Mesothelial cell of epicardium (in vitro differentiated cells): ENCODE measurements around the gene ERCC1. TPM values are rescaled to one million over a fixed set of nuclear protein-coding genes. Genes with fewer than 3 reads are reported as not detected.
A peak's percentile ranks its signal among the peaks of the same experiment; 100 is the strongest.

Source experiments
- DNase-seq, 2 experiments: peaks; one replicate each; pipeline ENCODE4 v3.0.0; 2021; ENCODE audit warnings: low spot score in 2 of 2; ENCODE audit not compliant: unreplicated experiment in 2 of 2
- H3K27ac Mint-ChIP-seq: 2 replicates; pipeline ENCODE4 v1.8.0; 2021; ENCODE audit warnings: mixed read lengths
- H3K27me3 Mint-ChIP-seq: 2 replicates; pipeline ENCODE4 v1.8.0; 2021; ENCODE audit warnings: low read depth, mixed read lengths
- H3K36me3 Mint-ChIP-seq: 2 replicates; pipeline ENCODE4 v1.8.0; 2021; ENCODE audit warnings: mixed read lengths
- H3K4me1 Mint-ChIP-seq: 2 replicates; pipeline ENCODE4 v1.8.0; 2021; ENCODE audit warnings: mixed read lengths
- H3K4me3 Mint-ChIP-seq: 2 replicates; pipeline ENCODE4 v1.8.0; 2021; ENCODE audit warnings: mild to moderate bottlenecking, moderate library complexity, mixed read lengths
- H3K9me3 Mint-ChIP-seq: 2 replicates; pipeline ENCODE4 v1.8.0; 2021; ENCODE audit warnings: mixed read lengths
- CTCF ChIP-seq: fragments of 200-600 bp; sonication (generic); IDR thresholded peaks from one replicate; pipeline ENCODE4 v1.5.0; 2021; ENCODE audit warnings: antibody characterized with exemption; ENCODE audit not compliant: unreplicated experiment
- total RNA-seq: library from RNA; stranded (reverse); gene quantifications from 3 replicates; pipeline ENCODE4 v1.2.1, GENCODE V29; 2021

The ERCC1 gene
- total RNA-seq, 1 donor from 2014 or later: 96.4 TPM

- H3K4me3 Mint-ChIP-seq: no peak overlapping the region
- H3K36me3 Mint-ChIP-seq: peaks cover 10% of the 10 kb centered on the region
- no peak for DNase-seq
- no peaks in the 10 kb centered on the region for H3K9me3 Mint-ChIP-seq
- H3K4me1 Mint-ChIP-seq: no peaks in the 10 kb centered on the region
- TF ChIP-seq CTCF: no peak
- H3K27me3 Mint-ChIP-seq: peaks cover 11% of the 10 kb centered on the region
- H3K27ac Mint-ChIP-seq: no peak overlapping the region
These were observed 41.3 kb downstream of the ERCC1 start for GRCh38 chr19:45382426-45382825.

- no peak for DNase-seq
- Mint-ChIP-seq H3K27me3 (peaks cover 4% of the 10 kb centered on the region), H3K9me3 (no peaks in the 10 kb centered on the region), H3K36me3 (peaks cover 10% of the 10 kb centered on the region), H3K4me3 (no peak overlapping the region), H3K27ac (no peak overlapping the region), H3K4me1 (peaks cover 9% of the 10 kb centered on the region)
- TF ChIP-seq CTCF: no peak
These were observed 43.6 kb downstream of the ERCC1 start for GRCh38 chr19:45380107-45380506.

- no peaks in the 10 kb centered on the region for H3K27me3 Mint-ChIP-seq
- peaks cover 12% of the 10 kb centered on the region for H3K4me1 Mint-ChIP-seq
- no peaks in the 10 kb centered on the region for H3K9me3 Mint-ChIP-seq
- peak overlapping the region; percentile 93 for H3K27ac Mint-ChIP-seq
- no peak overlapping the region for H3K4me3 Mint-ChIP-seq
- DNase-seq: peak in 1 of 2 experiments; percentile 44
- H3K36me3 Mint-ChIP-seq: peaks cover under 1% of the 10 kb centered on the region
- TF ChIP-seq CTCF: no peak
These were observed 47.5 kb downstream of the ERCC1 start for GRCh38 chr19:45376045-45376724.

- Mint-ChIP-seq H3K27me3 (no peaks in the 10 kb centered on the region), H3K4me3 (peak within 1 kb of the TSS; percentile 88), H3K4me1 (peaks cover 12% of the 10 kb centered on the region), H3K36me3 (no peaks in the 10 kb centered on the region), H3K27ac (peak within 1 kb of the TSS; percentile 100), H3K9me3 (no peaks in the 10 kb centered on the region)
- peak; percentile 98 to 100 for DNase-seq
- TF ChIP-seq CTCF: no peak
These were observed 53.1 kb downstream of the ERCC1 start, which contains the start of gene ERCC2 for GRCh38 chr19:45370410-45371204. ERCC2 (minus strand) TSS chr19:45370573; CDS start chr19:45370540, 33 bp downstream.

- TF ChIP-seq CTCF: no peak
- H3K27me3 Mint-ChIP-seq: no peaks in the 10 kb centered on the region
- DNase-seq: no peak
- peak overlapping the region; percentile 50 for H3K27ac Mint-ChIP-seq
- peaks cover 12% of the 10 kb centered on the region for H3K4me1 Mint-ChIP-seq
- H3K4me3 Mint-ChIP-seq: peak overlapping the region; percentile 54
- no peaks in the 10 kb centered on the region for H3K9me3 Mint-ChIP-seq
- no peaks in the 10 kb centered on the region for H3K36me3 Mint-ChIP-seq
These were observed 54.9 kb downstream of the ERCC1 start for GRCh38 chr19:45368737-45369340.
